IMR-90 (cell line): ENCODE data around the gene KIFC3.

ENCODE experiments used
- MXI1 ChIP-seq: IDR thresholded peaks from 2 replicates; pipeline ENCODE4 v1.6.1; 2012; ENCODE audit warnings: low read depth, mild to moderate bottlenecking, low read length, moderate library complexity, borderline replicate concordance
- POLR2A ChIP-seq: IDR thresholded peaks from 2 replicates; pipeline ENCODE4 v1.6.1; 2012; ENCODE audit warnings: mild to moderate bottlenecking, low read depth, low read length
- SMC3 ChIP-seq: fragments of 150-350 bp; IDR thresholded peaks from 2 replicates; pipeline ENCODE4 v1.6.1; 2016; ENCODE audit warnings: low read depth, mild to moderate bottlenecking, antibody characterized with exemption, low read length, moderate library complexity
- TF ChIP-seq, protein P1 (sequence below): conservative IDR thresholded peaks from 2 replicates; pipeline ENCODE4 v1.5.1; 2012; ENCODE audit warnings: mild to moderate bottlenecking, low read depth, low read length, improper control_type of control experiment
- TF ChIP-seq, protein P2 (sequence below): fragments of 150-350 bp; IDR thresholded peaks from 2 replicates; pipeline ENCODE4 v1.6.1; 2017; ENCODE audit warnings: mild to moderate bottlenecking, antibody characterized with exemption, low read length, low read depth

DNA sequence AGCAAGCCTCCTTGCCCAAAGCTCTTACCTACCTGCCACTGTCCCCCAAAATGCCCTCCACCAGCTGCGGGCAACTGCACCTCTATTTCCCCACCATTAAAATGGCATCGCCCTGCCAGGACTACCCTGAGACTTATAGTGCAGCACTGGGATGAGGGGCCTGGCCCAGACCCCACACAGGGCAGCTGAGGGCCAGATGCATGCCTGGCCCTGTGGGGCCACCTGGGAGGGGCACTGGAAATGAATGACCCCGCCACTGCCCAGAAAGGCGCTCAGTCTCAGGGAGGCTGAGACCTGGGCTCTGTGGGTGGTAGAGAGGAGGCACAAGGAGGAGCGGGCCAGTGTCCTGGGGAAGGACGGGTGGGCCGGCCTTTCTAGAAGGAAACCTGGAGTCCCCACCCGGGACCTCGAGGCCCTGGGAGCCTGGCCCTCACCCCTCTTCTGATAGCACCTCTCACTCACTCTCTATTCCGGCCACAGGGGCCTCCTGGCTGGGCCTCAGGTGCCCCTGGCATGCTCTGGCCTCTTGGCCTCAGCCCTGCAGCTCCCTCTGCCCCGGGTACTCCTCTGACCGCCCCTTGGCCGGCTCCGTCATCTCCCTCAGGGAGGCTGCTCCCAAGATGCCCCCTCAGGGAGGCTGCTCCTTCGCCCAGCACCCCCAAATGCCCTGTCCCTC lies 39.8 kb downstream of the KIFC3 start:
- TF ChIP-seq POLR2A (no peak), MXI1 (no peak), SMC3 (no peak)
- TF ChIP-seq, protein P1, sequence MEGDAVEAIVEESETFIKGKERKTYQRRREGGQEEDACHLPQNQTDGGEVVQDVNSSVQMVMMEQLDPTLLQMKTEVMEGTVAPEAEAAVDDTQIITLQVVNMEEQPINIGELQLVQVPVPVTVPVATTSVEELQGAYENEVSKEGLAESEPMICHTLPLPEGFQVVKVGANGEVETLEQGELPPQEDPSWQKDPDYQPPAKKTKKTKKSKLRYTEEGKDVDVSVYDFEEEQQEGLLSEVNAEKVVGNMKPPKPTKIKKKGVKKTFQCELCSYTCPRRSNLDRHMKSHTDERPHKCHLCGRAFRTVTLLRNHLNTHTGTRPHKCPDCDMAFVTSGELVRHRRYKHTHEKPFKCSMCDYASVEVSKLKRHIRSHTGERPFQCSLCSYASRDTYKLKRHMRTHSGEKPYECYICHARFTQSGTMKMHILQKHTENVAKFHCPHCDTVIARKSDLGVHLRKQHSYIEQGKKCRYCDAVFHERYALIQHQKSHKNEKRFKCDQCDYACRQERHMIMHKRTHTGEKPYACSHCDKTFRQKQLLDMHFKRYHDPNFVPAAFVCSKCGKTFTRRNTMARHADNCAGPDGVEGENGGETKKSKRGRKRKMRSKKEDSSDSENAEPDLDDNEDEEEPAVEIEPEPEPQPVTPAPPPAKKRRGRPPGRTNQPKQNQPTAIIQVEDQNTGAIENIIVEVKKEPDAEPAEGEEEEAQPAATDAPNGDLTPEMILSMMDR = no peak
- TF ChIP-seq, protein P2, sequence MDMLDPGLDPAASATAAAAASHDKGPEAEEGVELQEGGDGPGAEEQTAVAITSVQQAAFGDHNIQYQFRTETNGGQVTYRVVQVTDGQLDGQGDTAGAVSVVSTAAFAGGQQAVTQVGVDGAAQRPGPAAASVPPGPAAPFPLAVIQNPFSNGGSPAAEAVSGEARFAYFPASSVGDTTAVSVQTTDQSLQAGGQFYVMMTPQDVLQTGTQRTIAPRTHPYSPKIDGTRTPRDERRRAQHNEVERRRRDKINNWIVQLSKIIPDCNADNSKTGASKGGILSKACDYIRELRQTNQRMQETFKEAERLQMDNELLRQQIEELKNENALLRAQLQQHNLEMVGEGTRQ = no peak
